Colonic mucosa (tissue), 4 donors: ENCODE data around the gene EFCAB11. TPM values are rescaled to one million over a fixed set of nuclear protein-coding genes. Genes with fewer than 3 reads are reported as not detected.

Experiments
- DNase-seq: peaks from one replicate; pipeline ENCODE4 v3.0.0-alpha.2; 2020
- H3K27ac ChIP-seq: fragments of 200-600 bp; one replicate; pipeline ENCODE4 v1.8.0; 2021
- H3K27me3 ChIP-seq: fragments of 200-600 bp; one replicate; pipeline ENCODE4 v1.8.0; 2021
- H3K36me3 ChIP-seq: fragments of 200-600 bp; one replicate; pipeline ENCODE4 v1.8.0; 2021
- H3K4me1 ChIP-seq: fragments of 200-600 bp; one replicate; pipeline ENCODE4 v1.8.0; 2021; ENCODE audit warnings: mild to moderate bottlenecking
- H3K4me3 ChIP-seq: fragments of 200-600 bp; one replicate; pipeline ENCODE4 v1.8.0; 2021
- H3K9ac ChIP-seq, 2 donors: one replicate each; pipeline ENCODE4 v1.7.0; 2013; ENCODE audit warnings: control low read depth in 2 of 2, low read depth in 2 of 2, low read length in 2 of 2
- H3K9me3 ChIP-seq: fragments of 200-600 bp; one replicate; pipeline ENCODE4 v1.8.0; 2021
- intact Hi-C: fragments of 100-400 bp; cut with DNase I; formaldehyde crosslinking; loops from one replicate; pipeline ENCODE4 v1.14.1; 2022
- total RNA-seq, 2 donors: library from RNA; stranded (reverse); fragmentation: NEBNext Ultra II Directional in 1 of 2; extraction: Animal tissue kit (Norgen Biotek cat#: 25700) in 1 of 2; gene quantifications; one replicate each; pipeline ENCODE4 v1.2.1, GENCODE V29; 2021
- TF ChIP-seq, protein P1 (sequence below): fragments of 200-600 bp; IDR thresholded peaks from one replicate; pipeline ENCODE4 v1.8.0; 2022; ENCODE audit warnings: antibody characterized with exemption, mild to moderate bottlenecking
- donor health status: healthy.
- donor health status: DM: no; HTN: no; CAD: no.
- donor health status: DM: no; HTN: no; CAD: no.

EFCAB11 gene
- total RNA-seq, 2 donors from 2014 or later = 12.1 to 14.1 TPM

DNA sequence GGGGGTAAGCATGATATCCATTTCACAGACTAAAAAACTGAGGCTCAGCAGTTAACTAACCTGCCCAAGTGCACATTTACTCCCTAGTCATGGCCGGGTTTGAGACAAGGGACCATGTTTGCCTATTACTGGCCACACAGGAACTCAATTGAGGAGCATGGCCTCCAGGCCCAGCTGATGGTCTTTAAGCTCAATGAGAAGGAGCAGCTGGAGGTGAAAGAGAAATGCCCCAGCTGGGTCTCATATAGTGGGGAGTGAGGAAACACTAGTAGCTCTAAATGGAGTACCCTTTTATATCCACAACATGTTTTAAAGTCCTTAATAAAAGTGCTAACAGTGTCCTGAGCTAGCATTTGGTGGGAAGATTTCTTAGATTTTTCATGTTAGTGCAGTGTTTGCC lies 2.8 kb upstream of the EFCAB11 start:
- no peak overlapping the region for H3K9ac ChIP-seq

DNA sequence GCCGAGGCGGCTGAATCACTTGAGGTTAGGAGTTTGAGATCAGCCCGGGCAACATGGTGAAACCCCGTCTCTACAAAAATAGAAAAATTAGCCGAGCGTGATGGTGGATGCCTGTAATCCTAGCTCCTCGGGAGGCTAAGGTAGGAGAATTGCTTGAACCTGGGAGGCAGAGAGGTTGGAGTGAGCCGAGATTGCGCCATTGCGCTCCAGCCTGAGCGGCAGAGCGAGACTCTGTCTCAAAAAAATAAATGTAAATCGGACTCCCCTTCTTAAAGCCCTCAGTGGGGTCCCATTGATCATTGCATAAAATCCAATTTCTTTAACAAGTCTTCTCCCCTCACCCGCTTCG lies 2.1 kb upstream of the EFCAB11 start:
- Histone ChIP-seq H3K27ac (peak overlapping the region; percentile 94), H3K4me1 (no peaks in the 10 kb centered on the region), H3K27me3 (no peaks in the 10 kb centered on the region), H3K4me3 (peak overlapping the region; percentile 87), H3K9me3 (no peaks in the 10 kb centered on the region), H3K9ac (peak overlapping the region; percentile 86 to 98), H3K36me3 (no peaks in the 10 kb centered on the region)
- no peak for DNase-seq
- TF ChIP-seq, protein P1, sequence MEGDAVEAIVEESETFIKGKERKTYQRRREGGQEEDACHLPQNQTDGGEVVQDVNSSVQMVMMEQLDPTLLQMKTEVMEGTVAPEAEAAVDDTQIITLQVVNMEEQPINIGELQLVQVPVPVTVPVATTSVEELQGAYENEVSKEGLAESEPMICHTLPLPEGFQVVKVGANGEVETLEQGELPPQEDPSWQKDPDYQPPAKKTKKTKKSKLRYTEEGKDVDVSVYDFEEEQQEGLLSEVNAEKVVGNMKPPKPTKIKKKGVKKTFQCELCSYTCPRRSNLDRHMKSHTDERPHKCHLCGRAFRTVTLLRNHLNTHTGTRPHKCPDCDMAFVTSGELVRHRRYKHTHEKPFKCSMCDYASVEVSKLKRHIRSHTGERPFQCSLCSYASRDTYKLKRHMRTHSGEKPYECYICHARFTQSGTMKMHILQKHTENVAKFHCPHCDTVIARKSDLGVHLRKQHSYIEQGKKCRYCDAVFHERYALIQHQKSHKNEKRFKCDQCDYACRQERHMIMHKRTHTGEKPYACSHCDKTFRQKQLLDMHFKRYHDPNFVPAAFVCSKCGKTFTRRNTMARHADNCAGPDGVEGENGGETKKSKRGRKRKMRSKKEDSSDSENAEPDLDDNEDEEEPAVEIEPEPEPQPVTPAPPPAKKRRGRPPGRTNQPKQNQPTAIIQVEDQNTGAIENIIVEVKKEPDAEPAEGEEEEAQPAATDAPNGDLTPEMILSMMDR = no peak
- intact Hi-C loops = no loop called here

More for the DNA sequence above, 2.8 kb upstream of the EFCAB11 start:
- Histone ChIP-seq H3K9me3 (no peaks in the 10 kb centered on the region), H3K27ac (no peak overlapping the region), H3K36me3 (no peaks in the 10 kb centered on the region), H3K4me3 (no peak overlapping the region), H3K27me3 (no peaks in the 10 kb centered on the region), H3K4me1 (no peaks in the 10 kb centered on the region)
- intact Hi-C loops = no loop called here
- no peak for DNase-seq
- TF ChIP-seq, protein P1 = no peak

DNA sequence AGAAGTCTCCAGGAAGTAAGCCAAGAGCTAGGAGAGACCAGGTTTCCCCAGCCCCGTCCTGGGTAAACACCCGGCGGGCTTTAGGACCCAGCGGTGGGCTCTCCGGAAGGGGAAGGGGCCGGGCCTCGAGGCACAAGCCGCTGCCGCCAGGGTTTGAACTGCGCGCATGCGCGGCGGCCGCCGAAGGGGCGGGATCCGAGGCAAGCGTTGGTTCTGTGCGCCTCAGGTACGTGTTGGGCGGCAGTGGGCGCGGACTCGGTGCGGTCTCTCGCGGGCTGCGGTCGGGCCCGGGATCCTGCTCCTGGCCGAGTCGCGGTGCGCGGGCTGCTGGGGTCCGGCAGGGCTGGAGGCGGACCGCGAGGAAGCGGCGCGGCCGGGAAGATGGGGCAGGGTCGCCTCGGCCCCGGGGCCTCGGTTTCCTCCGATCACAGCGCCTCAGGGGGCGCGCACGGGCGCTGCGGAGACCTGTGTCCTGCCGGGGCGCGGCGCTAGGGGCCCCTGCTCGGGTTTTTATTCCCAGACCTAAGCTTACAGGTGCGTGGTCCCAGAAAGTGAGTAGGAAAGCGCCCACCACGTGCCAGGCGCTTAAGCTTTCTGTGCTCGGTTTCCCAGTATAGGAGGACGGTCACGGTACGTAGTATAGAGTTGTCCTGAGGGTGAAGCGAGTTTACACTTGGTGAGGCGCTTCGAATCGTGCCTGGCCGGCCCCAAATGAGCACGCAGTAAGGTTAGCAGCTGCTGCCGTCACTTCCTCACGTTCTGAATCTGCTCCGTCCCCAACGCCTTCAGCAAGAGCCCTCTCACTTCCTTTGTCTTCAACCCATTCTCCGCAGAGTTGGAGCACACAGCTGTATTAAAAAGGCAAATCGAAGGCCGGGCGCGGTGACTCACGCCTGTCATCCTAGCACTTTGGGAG lies 1.5 kb upstream of the EFCAB11 start, which contains the start of gene TDP1:
TDP1 (plus strand) TSS at position 183 of the 916 bp plus-strand sequence. CDS start 7,188 bp downstream, outside the sequence.
- Histone ChIP-seq H3K4me3 (peak within 1 kb of the TSS; percentile 87), H3K36me3 (no peaks in the 10 kb centered on the region), H3K27ac (peak within 1 kb of the TSS; percentile 94), H3K4me1 (no peaks in the 10 kb centered on the region), H3K9ac (peak within 1 kb of the TSS; percentile 86 to 98), H3K9me3 (no peaks in the 10 kb centered on the region), H3K27me3 (no peaks in the 10 kb centered on the region)
- intact Hi-C loops = no loop called here
- TF ChIP-seq, protein P1 = no peak
- peak; percentile 99 for DNase-seq

DNA sequence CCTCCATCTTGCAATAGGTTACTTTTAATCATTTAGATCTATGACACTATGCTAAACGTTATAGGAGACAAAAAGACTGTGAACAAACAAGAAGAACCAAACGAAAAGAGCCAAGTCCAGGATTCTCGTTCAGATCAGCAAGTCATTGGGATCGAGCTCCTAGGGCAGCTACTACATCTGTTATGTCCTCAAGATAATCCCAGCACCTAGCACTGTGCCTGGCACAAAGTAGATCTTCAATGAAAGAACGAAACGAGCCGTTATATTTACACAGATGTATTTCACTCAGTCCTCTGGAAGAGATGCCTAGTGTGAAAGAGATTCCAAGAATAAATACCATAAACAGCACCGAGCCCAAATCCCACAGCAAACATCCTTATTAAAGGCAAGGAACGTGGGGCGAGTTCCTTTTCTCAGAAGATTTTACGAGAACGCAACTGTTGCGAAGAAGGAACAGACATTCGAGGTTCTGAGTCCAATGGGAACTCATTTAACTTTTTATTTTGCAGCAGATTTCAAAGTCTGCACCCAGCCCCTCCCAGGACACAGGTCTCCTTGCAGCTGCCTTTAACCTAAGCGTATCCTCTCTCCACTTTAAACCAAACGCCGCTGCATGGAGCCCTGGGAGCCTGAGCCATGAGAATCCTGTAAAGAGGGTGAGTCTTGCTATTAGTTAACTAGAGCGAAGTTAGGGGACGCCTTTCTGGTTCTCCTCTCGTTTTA lies 653 bp upstream of the EFCAB11 start:
- H3K9me3 ChIP-seq = no peaks in the 10 kb centered on the region
- no peaks in the 10 kb centered on the region for H3K27me3 ChIP-seq
- no peak for DNase-seq
- intact Hi-C loops = no loop called here
- peak overlapping the region; percentile 87 for H3K4me3 ChIP-seq
- TF ChIP-seq, protein P1 = no peak
- peak overlapping the region; percentile 53 to 86 for H3K9ac ChIP-seq
- no peaks in the 10 kb centered on the region for H3K4me1 ChIP-seq
- H3K36me3 ChIP-seq = no peaks in the 10 kb centered on the region
- H3K27ac ChIP-seq = peak overlapping the region; percentile 94

DNA sequence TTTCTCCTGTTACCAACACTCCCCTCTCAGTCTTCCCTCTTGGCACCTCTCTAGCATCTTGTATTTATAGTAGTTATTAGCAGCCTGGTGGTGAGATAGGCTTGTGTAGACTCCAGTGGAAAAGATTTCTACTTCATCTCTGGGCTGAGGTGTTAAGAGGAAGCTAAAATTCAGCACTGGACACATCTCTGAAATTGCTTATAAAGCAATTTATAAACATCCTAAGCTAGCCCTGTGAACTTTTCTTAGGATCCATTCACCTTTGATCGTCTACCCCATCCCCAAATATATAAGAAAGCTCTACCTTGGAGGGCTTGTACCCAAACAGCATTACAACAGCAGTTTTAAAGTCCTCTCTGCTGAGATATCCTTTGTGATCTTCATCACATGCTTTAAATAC lies 928 bp downstream of the EFCAB11 start:
- intact Hi-C loops = no loop called here

More for the DNA sequence above, 928 bp downstream of the EFCAB11 start:
- Histone ChIP-seq H3K36me3 (no peaks in the 10 kb centered on the region), H3K27me3 (no peaks in the 10 kb centered on the region), H3K4me3 (no peak overlapping the region), H3K4me1 (no peaks in the 10 kb centered on the region), H3K9ac (no peak overlapping the region), H3K9me3 (no peaks in the 10 kb centered on the region), H3K27ac (no peak overlapping the region)
- TF ChIP-seq, protein P1 = no peak
- DNase-seq = no peak
